ENCODE measurements around the gene LIMA1. TPM values are rescaled to one million over a fixed set of nuclear protein-coding genes. Genes with fewer than 3 reads are reported as not detected.

The LIMA1 gene
- total RNA-seq, 4 donors from 2014 or later = 47.2 to 62.1 (median 54.5) TPM

DNA sequence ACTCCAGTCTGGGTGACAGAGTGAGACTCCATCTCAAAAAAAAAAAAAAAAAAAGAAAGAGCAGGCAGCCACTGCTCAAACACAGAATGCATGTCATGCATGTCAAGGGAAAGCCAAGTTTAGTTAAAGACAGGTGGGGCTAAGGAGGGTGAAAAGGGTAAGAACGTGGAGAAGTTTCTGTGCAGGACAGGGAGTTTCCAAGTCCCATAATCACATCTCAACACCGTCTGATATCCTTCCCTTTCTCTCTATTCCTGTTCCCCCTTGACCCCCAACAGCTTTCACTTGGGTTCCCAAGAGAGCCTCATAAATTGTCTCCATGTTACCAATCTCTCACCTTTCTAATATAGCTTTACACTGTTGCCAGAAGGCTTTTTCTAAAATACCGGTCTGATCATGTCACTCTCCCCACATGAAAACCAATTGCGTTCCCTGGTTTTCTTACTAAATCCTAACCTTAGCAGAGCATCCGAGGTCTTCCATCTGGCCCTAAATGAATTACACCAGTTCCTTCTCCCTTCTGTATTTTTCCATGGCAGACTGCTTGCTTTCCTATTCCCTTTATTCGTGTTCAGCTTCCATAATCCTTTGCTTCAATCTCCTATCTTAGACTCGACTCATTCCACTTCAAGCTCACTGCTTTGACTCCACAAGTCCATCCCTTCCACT is 37.0 kb downstream of the LIMA1 start:
- TF ChIP-seq, protein P1, sequence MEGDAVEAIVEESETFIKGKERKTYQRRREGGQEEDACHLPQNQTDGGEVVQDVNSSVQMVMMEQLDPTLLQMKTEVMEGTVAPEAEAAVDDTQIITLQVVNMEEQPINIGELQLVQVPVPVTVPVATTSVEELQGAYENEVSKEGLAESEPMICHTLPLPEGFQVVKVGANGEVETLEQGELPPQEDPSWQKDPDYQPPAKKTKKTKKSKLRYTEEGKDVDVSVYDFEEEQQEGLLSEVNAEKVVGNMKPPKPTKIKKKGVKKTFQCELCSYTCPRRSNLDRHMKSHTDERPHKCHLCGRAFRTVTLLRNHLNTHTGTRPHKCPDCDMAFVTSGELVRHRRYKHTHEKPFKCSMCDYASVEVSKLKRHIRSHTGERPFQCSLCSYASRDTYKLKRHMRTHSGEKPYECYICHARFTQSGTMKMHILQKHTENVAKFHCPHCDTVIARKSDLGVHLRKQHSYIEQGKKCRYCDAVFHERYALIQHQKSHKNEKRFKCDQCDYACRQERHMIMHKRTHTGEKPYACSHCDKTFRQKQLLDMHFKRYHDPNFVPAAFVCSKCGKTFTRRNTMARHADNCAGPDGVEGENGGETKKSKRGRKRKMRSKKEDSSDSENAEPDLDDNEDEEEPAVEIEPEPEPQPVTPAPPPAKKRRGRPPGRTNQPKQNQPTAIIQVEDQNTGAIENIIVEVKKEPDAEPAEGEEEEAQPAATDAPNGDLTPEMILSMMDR (IDR thresholded peaks at IDR 0.05) = no peak
- TF ChIP-seq POLR2A (IDR thresholded peaks at IDR 0.05) = no peak
- no peak overlapping the region for H3K4me3 ChIP-seq (ENCODE audit: low read depth, poor library complexity, severe bottlenecking)
- no peak for DNase-seq (ENCODE audit: low spot score in 2 of 2)
- WGBS, 2 donors = 38 to 49% methylated on average over 7 of the region's 7 CpGs
- intact Hi-C loops (cut with DNase I; ENCODE audit: low total_unique reads) = no loop called here

DNA sequence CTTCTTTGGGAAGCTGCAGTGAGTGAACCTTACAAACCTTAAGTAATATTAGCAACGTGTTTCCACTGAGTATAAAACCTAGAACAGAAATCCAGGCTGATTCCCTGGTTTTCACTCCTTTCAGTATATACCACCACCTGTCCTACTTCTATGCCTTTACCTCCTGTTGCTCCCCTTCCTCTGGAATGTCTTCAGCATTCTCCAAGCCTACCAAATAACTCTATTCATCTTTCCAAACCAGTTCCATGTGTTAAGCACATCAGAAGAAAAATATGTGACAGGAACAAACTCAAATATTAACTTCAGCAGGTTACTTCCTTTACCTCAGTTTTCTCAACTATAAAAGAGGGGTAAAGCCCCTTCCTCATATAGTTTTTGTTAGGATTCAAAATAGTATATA is 39.8 kb downstream of the LIMA1 start:
- WGBS, 2 donors = 35 to 38% methylated on average over 1 of the region's 1 CpG
- TF ChIP-seq, protein P1 (IDR thresholded peaks at IDR 0.05) = no peak
- TF ChIP-seq POLR2A (IDR thresholded peaks at IDR 0.05) = no peak
- intact Hi-C loops (cut with DNase I; ENCODE audit: low total_unique reads) = no loop called here
- H3K4me3 ChIP-seq (ENCODE audit: low read depth, poor library complexity, severe bottlenecking) = no peak overlapping the region
- DNase-seq (ENCODE audit: low spot score in 2 of 2) = no peak

DNA sequence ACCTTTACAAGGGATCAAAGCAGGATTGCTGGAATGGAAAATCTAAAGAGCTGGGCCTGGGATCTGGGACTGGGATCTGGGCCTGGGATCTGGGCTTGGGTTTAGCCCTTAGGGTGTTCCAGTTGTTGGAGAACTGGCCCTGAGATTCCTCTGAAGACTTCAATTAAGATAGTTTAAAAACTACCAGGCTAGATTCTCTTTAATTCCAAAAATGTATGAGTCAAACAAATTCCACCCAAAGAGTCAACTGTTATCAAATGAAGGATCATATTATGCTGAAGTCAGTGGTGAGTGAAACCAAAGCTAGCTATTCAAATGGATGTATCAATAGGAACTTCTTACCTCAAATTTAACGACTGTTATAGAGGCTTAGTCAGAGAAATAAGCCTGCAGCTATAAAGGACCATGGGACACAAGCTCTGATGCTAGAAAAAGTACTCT is 40.5 kb downstream of the LIMA1 start:
- H3K4me3 ChIP-seq (ENCODE audit: low read depth, poor library complexity, severe bottlenecking) = no peak overlapping the region
- WGBS, 2 donors = 27 to 29% methylated on average over 1 of the region's 1 CpG
- intact Hi-C loops (cut with DNase I; ENCODE audit: low total_unique reads) = no loop called here
- TF ChIP-seq, protein P1 (IDR thresholded peaks at IDR 0.05) = no peak
- no peak for TF ChIP-seq POLR2A (IDR thresholded peaks at IDR 0.05)
- no peak for DNase-seq (ENCODE audit: low spot score in 2 of 2)

DNA sequence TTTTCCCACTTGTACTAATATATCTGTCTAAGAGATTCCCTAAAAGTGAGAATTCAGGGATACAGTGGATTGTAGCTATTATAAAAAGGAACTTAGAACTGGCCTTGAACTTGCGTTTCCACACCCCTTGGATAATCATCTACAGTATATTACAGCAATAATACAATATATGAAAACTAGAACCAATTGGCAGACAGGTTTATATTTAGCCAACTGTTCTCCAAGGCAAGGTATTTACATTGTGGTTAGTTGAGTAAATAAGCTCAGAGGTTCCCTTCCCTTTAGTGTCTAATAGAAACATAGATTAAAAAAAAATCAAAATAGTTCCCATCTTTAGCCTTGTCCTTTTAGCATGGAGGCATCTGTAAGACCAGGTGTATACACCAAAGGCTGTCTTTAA is 42.1 kb downstream of the LIMA1 start:
- intact Hi-C loops (cut with DNase I; ENCODE audit: low total_unique reads) = no loop called here
- 83 to 90% methylated on average over 1 of the region's 1 CpG for WGBS, 2 donors
- DNase-seq (ENCODE audit: low spot score in 2 of 2) = no peak
- TF ChIP-seq POLR2A (IDR thresholded peaks at IDR 0.05) = no peak
- TF ChIP-seq, protein P1 (IDR thresholded peaks at IDR 0.05) = no peak
- H3K4me3 ChIP-seq (ENCODE audit: low read depth, poor library complexity, severe bottlenecking) = no peak overlapping the region

DNA sequence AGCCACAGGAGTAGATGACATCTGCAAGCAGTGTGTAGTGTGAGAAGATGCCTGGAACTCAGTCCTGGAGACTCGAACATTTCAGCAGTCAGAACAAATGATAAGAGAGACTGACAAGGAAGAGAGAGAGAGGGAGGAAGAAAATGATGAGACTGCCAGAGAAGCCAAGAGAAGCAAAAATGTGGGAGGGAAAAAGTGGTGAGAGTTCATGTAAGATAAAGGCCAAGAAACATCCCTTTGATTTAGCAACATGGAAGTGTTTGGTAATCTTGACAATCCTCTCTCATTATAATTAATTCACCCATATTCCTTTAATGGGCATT is 42.6 kb downstream of the LIMA1 start:
- 38 to 46% methylated on average over 1 of the region's 1 CpG for WGBS, 2 donors
- TF ChIP-seq, protein P1 (IDR thresholded peaks at IDR 0.05) = no peak
- no peak for TF ChIP-seq POLR2A (IDR thresholded peaks at IDR 0.05)
- intact Hi-C loops (cut with DNase I; ENCODE audit: low total_unique reads) = no loop called here
- H3K4me3 ChIP-seq (ENCODE audit: low read depth, poor library complexity, severe bottlenecking) = no peak overlapping the region
- no peak for DNase-seq (ENCODE audit: low spot score in 2 of 2)

Data from lower leg skin (tissue), 4 donors.